GM12878 (cell line): Measurements from ENCODE around the gene TUBGCP2. TPM values are rescaled to one million over a fixed set of nuclear protein-coding genes. Genes with fewer than 3 reads are reported as not detected.

ENCODE experiments used
- ASH2L ChIP-seq: fragments of 300-600, 200-600 bp; sonication (generic); IDR thresholded peaks from 2 replicates; pipeline ENCODE4 v1.6.1; 2017; ENCODE audit warnings: low read depth, mild to moderate bottlenecking, borderline replicate concordance
- BCLAF1 ChIP-seq: fragments of 450-650 bp; IDR thresholded peaks from 2 replicates; pipeline ENCODE4 v1.6.1; 2017; ENCODE audit warnings: antibody characterized with exemption, mild to moderate bottlenecking, moderate library complexity
- CBX5 ChIP-seq: sonication (generic); IDR thresholded peaks from 2 replicates; pipeline ENCODE4 v1.6.1; 2016; ENCODE audit warnings: low read depth, moderate library complexity, mild to moderate bottlenecking, inconsistent platforms
- CHD4 ChIP-seq: fragments of 200-600 bp; sonication (generic); IDR thresholded peaks from 2 replicates; pipeline ENCODE4 v1.6.1; 2016; ENCODE audit warnings: mild to moderate bottlenecking
- LARP7 ChIP-seq: fragments of 450-650 bp; IDR thresholded peaks from 2 replicates; pipeline ENCODE4 v1.6.1; 2017; ENCODE audit warnings: mild to moderate bottlenecking
- MAX ChIP-seq: IDR thresholded peaks from 2 replicates; pipeline ENCODE4 v1.6.1; 2012; ENCODE audit warnings: low read depth, low read length, improper control_type of control experiment
- MEF2B ChIP-seq: fragments of 450-650 bp; IDR thresholded peaks from 2 replicates; pipeline ENCODE4 v1.6.1; 2018; ENCODE audit warnings: mild to moderate bottlenecking, moderate library complexity; ENCODE audit not compliant: partially characterized antibody, poor library complexity, severe bottlenecking
- MYB ChIP-seq: fragments of 150-350 bp; IDR thresholded peaks from 2 replicates; pipeline ENCODE4 v1.6.1; 2014; ENCODE audit warnings: mild to moderate bottlenecking, low read depth, low read length, borderline replicate concordance
- NFYA ChIP-seq: IDR thresholded peaks from 2 replicates; pipeline ENCODE4 v1.6.1; 2011; ENCODE audit warnings: low read depth, mild to moderate bottlenecking, low read length, improper control_type of control experiment, borderline replicate concordance
- NKRF ChIP-seq: fragments of 450-650 bp; conservative IDR thresholded peaks from 2 replicates; pipeline ENCODE4 v1.6.1; 2017; ENCODE audit warnings: mild to moderate bottlenecking, moderate library complexity
- polyA plus RNA-seq, 11 experiments: library from polyadenylated mRNA; depleted of rRNA in 4 of 11; unstranded in 6 of 11; stranded (reverse) in 5 of 11; fragments of >200 nt; fragmentation: Nextera tagmentation in 4 of 11; fragmentation: Illumina TruSeq in 1 of 11; extraction: Ambion mirVana in 4 of 11; extraction: Trizol in 1 of 11; gene quantifications; 1 replicate in 1 of 11; 2 replicates in 10 of 11; pipeline versions ENCODE4 v1.2.1 to v1.2.3, GENCODE V29; 2011 to 2016; ENCODE audit warnings: inconsistent platforms in 2 of 11, missing spikeins in 2 of 11, low read depth in 1 of 11
- total RNA-seq, 4 experiments: library from RNA; depleted of rRNA in 3 of 4; stranded (reverse); fragments of >200 nt in 3 of 4; fragmentation: Illumina TruSeq in 1 of 4; extraction: Trizol in 1 of 4; gene quantifications; 2 replicates each; pipeline versions ENCODE4 v1.2.1 to v1.2.3, GENCODE V29; 2013 to 2021
- TF ChIP-seq, protein P1 (sequence below): fragments of 450-650 bp; formaldehyde crosslinking; IDR thresholded peaks from 2 replicates; pipeline ENCODE4 v1.5.0; 2022; ENCODE audit warnings: mild to moderate bottlenecking, missing genetic modification characterization

Gene TUBGCP2
- total and polyA plus RNA-seq, 10 of the 15 experiments (the other 5 are each of a cell fraction or from before 2014, with no cell fraction given), result 4.8 to 47.1 (median 34.7) TPM

DNA sequence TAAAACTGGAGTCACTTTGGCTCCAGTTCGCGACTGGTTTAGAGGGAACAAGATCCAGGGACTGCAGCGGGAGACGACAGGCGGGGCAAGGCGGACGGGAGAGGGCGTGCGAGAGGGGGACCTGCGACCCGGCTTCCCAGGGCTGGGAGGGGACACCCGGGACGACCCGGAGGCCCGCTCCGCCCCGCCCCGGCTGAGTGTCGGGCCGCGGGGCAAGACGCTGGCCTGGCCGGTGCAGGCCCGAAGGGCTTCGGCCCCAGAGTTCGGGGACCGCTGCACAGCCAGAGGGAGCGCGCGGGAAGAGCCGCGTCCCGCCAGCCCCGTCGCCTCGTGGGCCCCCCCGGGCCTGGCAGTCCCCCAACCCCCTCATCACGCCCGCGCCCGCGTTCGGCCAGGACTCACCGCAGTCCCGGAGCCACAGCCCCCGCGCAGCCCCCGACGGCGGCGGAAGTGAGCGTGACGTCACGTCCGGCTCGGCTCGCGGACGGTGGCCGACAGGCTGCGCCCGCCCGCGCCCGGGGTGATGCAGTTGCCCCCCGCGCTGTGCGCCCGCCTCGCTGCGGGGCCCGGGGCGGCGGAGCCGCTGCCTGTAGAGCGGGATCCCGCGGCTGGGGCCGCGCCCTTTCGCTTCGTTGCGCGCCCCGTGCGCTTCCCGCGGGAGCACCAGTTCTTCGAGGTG, at the start of gene TUBGCP2, which contains the start of gene ZNF511 (continued):
- TF ChIP-seq, protein P1, sequence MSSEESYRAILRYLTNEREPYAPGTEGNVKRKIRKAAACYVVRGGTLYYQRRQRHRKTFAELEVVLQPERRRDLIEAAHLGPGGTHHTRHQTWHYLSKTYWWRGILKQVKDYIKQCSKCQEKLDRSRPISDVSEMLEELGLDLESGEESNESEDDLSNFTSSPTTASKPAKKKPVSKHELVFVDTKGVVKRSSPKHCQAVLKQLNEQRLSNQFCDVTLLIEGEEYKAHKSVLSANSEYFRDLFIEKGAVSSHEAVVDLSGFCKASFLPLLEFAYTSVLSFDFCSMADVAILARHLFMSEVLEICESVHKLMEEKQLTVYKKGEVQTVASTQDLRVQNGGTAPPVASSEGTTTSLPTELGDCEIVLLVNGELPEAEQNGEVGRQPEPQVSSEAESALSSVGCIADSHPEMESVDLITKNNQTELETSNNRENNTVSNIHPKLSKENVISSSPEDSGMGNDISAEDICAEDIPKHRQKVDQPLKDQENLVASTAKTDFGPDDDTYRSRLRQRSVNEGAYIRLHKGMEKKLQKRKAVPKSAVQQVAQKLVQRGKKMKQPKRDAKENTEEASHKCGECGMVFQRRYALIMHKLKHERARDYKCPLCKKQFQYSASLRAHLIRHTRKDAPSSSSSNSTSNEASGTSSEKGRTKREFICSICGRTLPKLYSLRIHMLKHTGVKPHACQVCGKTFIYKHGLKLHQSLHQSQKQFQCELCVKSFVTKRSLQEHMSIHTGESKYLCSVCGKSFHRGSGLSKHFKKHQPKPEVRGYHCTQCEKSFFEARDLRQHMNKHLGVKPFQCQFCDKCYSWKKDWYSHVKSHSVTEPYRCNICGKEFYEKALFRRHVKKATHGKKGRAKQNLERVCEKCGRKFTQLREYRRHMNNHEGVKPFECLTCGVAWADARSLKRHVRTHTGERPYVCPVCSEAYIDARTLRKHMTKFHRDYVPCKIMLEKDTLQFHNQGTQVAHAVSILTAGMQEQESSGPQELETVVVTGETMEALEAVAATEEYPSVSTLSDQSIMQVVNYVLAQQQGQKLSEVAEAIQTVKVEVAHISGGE (CRISPR knock-in tag), result peak; percentile 36; the same call in 1 of the 2 replicates
- TF ChIP-seq NKRF, result peak; percentile 89
- TF ChIP-seq MYB, result no peak
- peak; percentile 45; the same call in 1 of the 2 replicates for TF ChIP-seq MAX
- no peak for TF ChIP-seq BCLAF1
- no peak for TF ChIP-seq NFYA
- no peak for TF ChIP-seq CHD4
- peak; percentile 99 for TF ChIP-seq LARP7
- no peak for TF ChIP-seq CBX5
- peak; percentile 78; the same call in 1 of the 2 replicates for TF ChIP-seq ASH2L
- no peak for TF ChIP-seq MEF2B
